Spinal cord (tissue), 10 donors: ENCODE data around the gene SLC14A1. TPM values are rescaled to one million over a fixed set of nuclear protein-coding genes. Genes with fewer than 3 reads are reported as not detected.

Source experiments
- DNase-seq, 6 donors: peaks; one replicate each; pipeline versions ENCODE4 v3.0.0 to v3.0.0-alpha.2; 2013 to 2015; ENCODE audit warnings: low spot score in 6 of 6, low read depth in 4 of 6
- H3K27ac ChIP-seq: one replicate; pipeline ENCODE4 v1.5.1; 2013; ENCODE audit warnings: low read depth, low read length, control low read depth
- H3K27me3 ChIP-seq: one replicate; pipeline ENCODE4 v1.6.1; 2013; ENCODE audit warnings: low read length; ENCODE audit not compliant: control insufficient read depth, insufficient read depth
- H3K36me3 ChIP-seq: one replicate; pipeline ENCODE4 v1.6.1; 2013; ENCODE audit warnings: low read length; ENCODE audit not compliant: control insufficient read depth, insufficient read depth
- H3K4me1 ChIP-seq: one replicate; pipeline ENCODE4 v1.6.1; 2013; ENCODE audit warnings: low read length; ENCODE audit not compliant: control insufficient read depth, insufficient read depth
- H3K4me3 ChIP-seq: one replicate; pipeline ENCODE4 v1.5.1; 2013; ENCODE audit warnings: low read depth, low read length, control low read depth
- H3K9me3 ChIP-seq: one replicate; pipeline ENCODE4 v1.6.1; 2013; ENCODE audit warnings: low read length; ENCODE audit not compliant: control insufficient read depth, insufficient read depth
- WGBS: methylation state at CpG from one replicate; pipeline ENCODE4 v1.1.5; 2013; ENCODE audit warnings: missing lambda C conversion rate; ENCODE audit not compliant: insufficient coverage; 5-methylcytosine and 5-hydroxymethylcytosine counted together
- polyA plus RNA-seq, 2 donors: library from polyadenylated mRNA; unstranded; fragments of 120-200 nt; gene quantifications; one replicate each; pipeline ENCODE4 v1.2.1, GENCODE V29; 2013; ENCODE audit not compliant: insufficient read length in 2 of 2
- total RNA-seq, 2 donors: library from RNA; depleted of rRNA in 1 of 2; stranded (reverse); fragments of 120-200 nt in 1 of 2; fragments of >200 nt in 1 of 2; gene quantifications; one replicate each; pipeline versions ENCODE4 v1.2.3 to v1.2.4, GENCODE V29; 2013 to 2014
- donor health status: healthy.

Gene SLC14A1
- total and polyA plus RNA-seq, 4 donors, result 1.1 to 19.4 (median 1.6) TPM

DNA sequence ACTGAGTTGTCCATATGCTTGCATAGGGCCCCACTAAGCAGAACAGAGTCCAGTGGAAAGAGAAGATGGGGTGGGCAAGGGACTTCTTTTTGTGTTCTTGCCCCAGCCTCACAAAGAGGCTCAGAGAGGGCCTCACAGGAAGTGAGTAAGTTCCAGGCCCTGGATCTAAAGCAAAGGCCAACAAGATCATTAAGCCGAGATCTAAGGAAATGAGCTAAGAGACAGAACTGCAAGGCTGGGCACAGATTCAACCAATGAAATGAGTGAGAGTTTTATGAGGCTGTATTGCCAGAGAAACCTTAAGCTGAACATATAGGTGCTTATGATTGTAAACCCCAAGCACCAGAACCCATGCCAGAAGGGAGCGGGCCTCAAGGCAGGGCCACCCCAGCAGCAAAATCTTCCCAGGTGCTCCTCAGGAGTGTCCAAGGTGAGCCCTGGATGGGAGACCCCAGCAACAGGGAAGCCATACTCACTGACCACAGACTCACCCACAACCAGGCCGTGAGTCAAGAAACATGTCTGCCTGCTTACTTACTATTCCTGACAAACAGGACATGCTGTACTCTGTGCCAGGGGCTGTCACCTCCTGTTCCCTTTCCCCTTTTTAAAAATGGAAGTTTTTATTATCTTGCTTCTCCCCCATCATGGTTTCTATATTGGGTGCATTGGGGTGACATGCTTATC is 40.2 kb downstream of the SLC14A1 start:
- no peaks in the 10 kb centered on the region for H3K9me3 ChIP-seq

DNA sequence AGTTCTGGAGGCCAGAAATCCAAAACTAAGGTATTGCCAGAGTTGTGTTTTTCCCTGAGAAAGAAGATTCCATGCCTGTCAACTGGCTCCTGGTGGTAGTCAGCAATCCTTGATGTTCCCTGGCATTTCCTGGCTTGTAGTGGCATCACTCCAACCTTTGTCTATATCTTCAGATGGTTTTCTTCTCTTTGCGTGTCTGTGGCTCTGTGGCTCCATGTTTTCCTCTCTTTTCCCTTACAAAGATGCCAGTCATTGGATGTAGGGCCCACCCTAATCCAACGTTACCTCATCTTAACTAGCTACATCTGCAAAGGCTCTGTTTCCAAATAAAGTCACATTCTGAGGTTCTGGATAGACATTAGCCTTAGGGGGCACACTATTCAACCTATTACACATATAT is 41.8 kb downstream of the SLC14A1 start:
- H3K36me3 ChIP-seq, result no peaks in the 10 kb centered on the region
- H3K4me1 ChIP-seq, result no peaks in the 10 kb centered on the region
- H3K9me3 ChIP-seq, result no peaks in the 10 kb centered on the region
- no peak for DNase-seq
- no peak overlapping the region for H3K27ac ChIP-seq
- no peaks in the 10 kb centered on the region for H3K27me3 ChIP-seq
- 78% methylated on average over 2 of the region's 2 CpGs for WGBS
- no peak overlapping the region for H3K4me3 ChIP-seq

More for the DNA sequence above, 40.2 kb downstream of the SLC14A1 start:
- Histone ChIP-seq H3K27me3 (no peaks in the 10 kb centered on the region), H3K36me3 (no peaks in the 10 kb centered on the region), H3K4me1 (no peaks in the 10 kb centered on the region), H3K27ac (no peak overlapping the region), H3K4me3 (no peak overlapping the region)
- WGBS, result 84% methylated on average over 2 of the region's 3 CpGs
- DNase-seq, result no peak

GRCh38 chr18:45771587-45772480 is 47.9 kb downstream of the SLC14A1 start:
- WGBS, result 96% methylated on average over 2 of the region's 8 CpGs
- no peak for DNase-seq

GRCh38 chr18:45774065-45774521 is 50.1 kb downstream of the SLC14A1 start:
- DNase-seq, result no peak
- Histone ChIP-seq H3K4me1 (peaks cover 8% of the 10 kb centered on the region), H3K4me3 (no peak overlapping the region), H3K27ac (no peak overlapping the region), H3K27me3 (peaks cover 3% of the 10 kb centered on the region), H3K36me3 (no peaks in the 10 kb centered on the region), H3K9me3 (no peaks in the 10 kb centered on the region)

More at GRCh38 chr18:45771587-45772480, 47.9 kb downstream of the SLC14A1 start:
- H3K4me1 ChIP-seq, result peaks cover 8% of the 10 kb centered on the region
- no peak overlapping the region for H3K4me3 ChIP-seq
- peaks cover 3% of the 10 kb centered on the region for H3K27me3 ChIP-seq
- H3K9me3 ChIP-seq, result no peaks in the 10 kb centered on the region
- no peaks in the 10 kb centered on the region for H3K36me3 ChIP-seq
- H3K27ac ChIP-seq, result no peak overlapping the region

GRCh38 chr18:45775241-45775676 is 51.3 kb downstream of the SLC14A1 start:
- peak; percentile 62 to 96 (median 66) for DNase-seq
- Histone ChIP-seq H3K4me3 (peak overlapping the region; percentile 78), H3K27ac (peak overlapping the region; percentile 68), H3K4me1 (peaks cover 8% of the 10 kb centered on the region), H3K36me3 (no peaks in the 10 kb centered on the region), H3K9me3 (no peaks in the 10 kb centered on the region), H3K27me3 (peaks cover 3% of the 10 kb centered on the region)
- WGBS, result under 1% methylated on average over 35 of the region's 35 CpGs

- peaks cover 8% of the 10 kb centered on the region for H3K4me1 ChIP-seq
- 48% methylated on average over 6 of the region's 8 CpGs for WGBS
- no peaks in the 10 kb centered on the region for H3K36me3 ChIP-seq
- peaks cover 3% of the 10 kb centered on the region for H3K27me3 ChIP-seq
- no peak for DNase-seq
- H3K27ac ChIP-seq, result peak overlapping the region; percentile 68
- H3K4me3 ChIP-seq, result peak overlapping the region; percentile 78
- H3K9me3 ChIP-seq, result no peaks in the 10 kb centered on the region
Measured at GRCh38 chr18:45775743-45776142, 51.8 kb downstream of the SLC14A1 start.

GRCh38 chr18:45777393-45777792 is 53.4 kb downstream of the SLC14A1 start:
- peaks cover 3% of the 10 kb centered on the region for H3K27me3 ChIP-seq
- H3K27ac ChIP-seq, result no peak overlapping the region
- H3K4me3 ChIP-seq, result no peak overlapping the region
- WGBS, result no CpG with 5 or more reads among the region's 1 CpG
- H3K4me1 ChIP-seq, result peaks cover 8% of the 10 kb centered on the region
- no peaks in the 10 kb centered on the region for H3K36me3 ChIP-seq
- H3K9me3 ChIP-seq, result no peaks in the 10 kb centered on the region
- no peak for DNase-seq

GRCh38 chr18:45780568-45780967 is 56.6 kb downstream of the SLC14A1 start:
- Histone ChIP-seq H3K36me3 (no peaks in the 10 kb centered on the region), H3K9me3 (no peaks in the 10 kb centered on the region), H3K27me3 (no peaks in the 10 kb centered on the region), H3K27ac (no peak overlapping the region), H3K4me3 (no peak overlapping the region), H3K4me1 (peaks cover 4% of the 10 kb centered on the region)
- 20% methylated on average over 1 of the region's 2 CpGs for WGBS
- no peak for DNase-seq

DNA sequence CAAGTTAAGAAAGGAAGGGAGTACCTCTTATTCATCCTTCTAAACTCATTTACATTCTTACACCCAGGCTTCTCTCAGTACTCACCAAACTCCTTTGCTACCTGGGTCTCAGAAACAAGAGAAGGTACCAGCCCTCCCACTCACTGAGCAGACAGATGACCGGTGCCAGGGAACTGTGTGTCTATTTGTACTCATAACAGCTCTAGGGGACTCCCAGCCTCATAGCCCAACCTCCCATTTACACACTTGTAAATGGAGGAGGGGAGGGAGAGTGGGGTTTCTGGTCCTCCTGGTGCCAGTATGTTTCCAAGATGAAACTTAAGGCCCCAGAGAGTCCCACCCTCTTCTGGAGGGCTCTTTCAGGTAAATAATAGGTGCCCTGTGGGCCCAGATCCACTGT is 58.7 kb downstream of the SLC14A1 start:
- WGBS, result no CpG with 5 or more reads among the region's 1 CpG
- no peak for DNase-seq
- H3K27ac ChIP-seq, result no peak overlapping the region
- no peaks in the 10 kb centered on the region for H3K27me3 ChIP-seq
- no peak overlapping the region for H3K4me3 ChIP-seq
- H3K9me3 ChIP-seq, result no peaks in the 10 kb centered on the region
- no peaks in the 10 kb centered on the region for H3K36me3 ChIP-seq
- peaks cover 3% of the 10 kb centered on the region for H3K4me1 ChIP-seq
